Liver (tissue), 3 donors: ENCODE measurements around the gene NPEPL1.

Experiments
- ATF3 ChIP-seq: IDR thresholded peaks from 2 replicates; pipeline ENCODE4 v1.6.1; 2016; ENCODE audit warnings: antibody characterized with exemption
- CTCF ChIP-seq: fragments of 150-350 bp; IDR thresholded peaks from 2 replicates; pipeline ENCODE4 v1.5.1; 2017; ENCODE audit warnings: improper control_type of control experiment, low read depth, low read length; ENCODE audit not compliant: missing input control
- GABPA ChIP-seq, 2 donors: IDR thresholded peaks in 1 of 2; conservative IDR thresholded peaks in 1 of 2; 2 replicates each; pipeline ENCODE4 v1.6.1; 2016; ENCODE audit warnings: antibody characterized with exemption in 2 of 2, mild to moderate bottlenecking in 1 of 2, moderate library complexity in 1 of 2
- JUND ChIP-seq, 2 donors: IDR thresholded peaks; 2 replicates each; pipeline ENCODE4 v1.6.1; 2016; ENCODE audit warnings: antibody characterized with exemption in 2 of 2
- MAX ChIP-seq: IDR thresholded peaks from 2 replicates; pipeline ENCODE4 v1.6.1; 2016; ENCODE audit warnings: antibody characterized with exemption
- RAD21 ChIP-seq, 2 donors: IDR thresholded peaks; 2 replicates each; pipeline ENCODE4 v1.6.1; 2016; ENCODE audit warnings: antibody characterized with exemption in 2 of 2, mild to moderate bottlenecking in 2 of 2
- donor health status: healthy.
- donor health status: healthy.

- TF ChIP-seq MAX (no peak), JUND (IDR thresholded peaks at IDR 0.05) (no peak), CTCF (no peak), ATF3 (no peak), GABPA (IDR thresholded peaks at IDR 0.05 in 1 of 2, conservative IDR thresholded peaks at IDR 0.05 in 1 of 2) (no peak), RAD21 (IDR thresholded peaks at IDR 0.05) (no peak)
Observed at GRCh38 chr20:58755062-58755697, 62.6 kb downstream of the NPEPL1 start.
